Omental fat pad (tissue), 4 donors: ENCODE data around the gene EVI5. TPM values are rescaled to one million over a fixed set of nuclear protein-coding genes. Genes with fewer than 3 reads are reported as not detected.
"Not testable (repeated sequence)": the region's sequence is repeated elsewhere in the genome, so short reads cannot be mapped to it uniquely, and the experiment has no call there.

ENCODE experiments used
- ATAC-seq: fragments of 150-250 bp; one replicate; pipeline ENCODE4 v1.9.1; 2016; ENCODE audit warnings: mild to moderate bottlenecking, moderate library complexity; ENCODE audit not compliant: low FRiP score
- DNase-seq: peaks from one replicate; pipeline ENCODE4 v3.0.0-alpha.2; 2019; ENCODE audit warnings: low spot score
- total RNA-seq, 4 donors: library from RNA; depleted of rRNA; stranded (reverse); fragments of >200 nt; gene quantifications; one replicate each; pipeline ENCODE4 v1.1.0, GENCODE V29; 2016
- TF ChIP-seq, protein P1 (sequence below), 3 donors: fragments of 450-650 bp; IDR thresholded peaks; one replicate each; pipeline ENCODE4 v1.5.1; 2016 to 2017; ENCODE audit warnings: antibody characterized with exemption in 3 of 3, mild to moderate bottlenecking in 3 of 3, moderate library complexity in 2 of 3

EVI5 gene
- total RNA-seq, 4 donors from 2014 or later: 25.9 to 38.3 (median 30.7) TPM

DNA sequence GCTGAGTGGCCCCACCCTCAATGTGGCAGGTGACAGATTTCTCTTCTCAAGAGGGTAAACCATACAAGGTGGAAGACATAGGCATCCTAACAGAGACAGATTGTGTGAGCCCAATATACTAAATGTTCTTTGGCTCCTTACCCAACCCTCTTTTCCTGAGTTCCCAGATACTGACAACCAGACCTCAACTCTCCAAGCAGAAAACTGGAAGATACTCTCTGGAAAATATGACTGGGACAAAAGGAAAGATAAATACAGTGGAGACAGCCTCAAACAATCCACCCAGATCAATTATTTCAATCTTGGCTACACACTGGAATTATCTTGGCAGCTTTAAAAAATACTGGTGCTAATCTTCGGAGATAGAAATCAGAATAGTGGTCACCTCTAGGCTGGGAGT, 6.5 kb downstream of the EVI5 start:
- TF ChIP-seq, protein P1, sequence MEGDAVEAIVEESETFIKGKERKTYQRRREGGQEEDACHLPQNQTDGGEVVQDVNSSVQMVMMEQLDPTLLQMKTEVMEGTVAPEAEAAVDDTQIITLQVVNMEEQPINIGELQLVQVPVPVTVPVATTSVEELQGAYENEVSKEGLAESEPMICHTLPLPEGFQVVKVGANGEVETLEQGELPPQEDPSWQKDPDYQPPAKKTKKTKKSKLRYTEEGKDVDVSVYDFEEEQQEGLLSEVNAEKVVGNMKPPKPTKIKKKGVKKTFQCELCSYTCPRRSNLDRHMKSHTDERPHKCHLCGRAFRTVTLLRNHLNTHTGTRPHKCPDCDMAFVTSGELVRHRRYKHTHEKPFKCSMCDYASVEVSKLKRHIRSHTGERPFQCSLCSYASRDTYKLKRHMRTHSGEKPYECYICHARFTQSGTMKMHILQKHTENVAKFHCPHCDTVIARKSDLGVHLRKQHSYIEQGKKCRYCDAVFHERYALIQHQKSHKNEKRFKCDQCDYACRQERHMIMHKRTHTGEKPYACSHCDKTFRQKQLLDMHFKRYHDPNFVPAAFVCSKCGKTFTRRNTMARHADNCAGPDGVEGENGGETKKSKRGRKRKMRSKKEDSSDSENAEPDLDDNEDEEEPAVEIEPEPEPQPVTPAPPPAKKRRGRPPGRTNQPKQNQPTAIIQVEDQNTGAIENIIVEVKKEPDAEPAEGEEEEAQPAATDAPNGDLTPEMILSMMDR (IDR thresholded peaks at IDR 0.05): no peak
- DNase-seq: no peak
- no peak for ATAC-seq

DNA sequence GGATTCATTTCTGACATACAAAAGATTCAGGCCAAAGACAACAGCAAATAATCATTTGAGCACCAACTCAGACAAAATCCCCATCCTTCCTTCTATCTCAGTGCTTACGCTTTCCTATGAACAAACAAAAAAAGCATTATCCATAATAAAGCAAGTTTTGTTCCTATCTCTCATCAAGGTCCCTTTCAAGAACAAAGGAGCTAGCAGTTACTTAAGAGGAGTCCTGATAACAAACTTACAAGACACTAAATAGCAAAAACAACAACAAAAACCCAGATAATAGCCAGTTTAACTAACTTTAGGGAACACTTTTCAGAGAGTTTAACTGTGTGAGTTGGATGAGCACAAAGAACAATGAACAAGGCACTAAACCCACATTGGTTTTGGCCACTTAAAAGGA, 10.5 kb downstream of the EVI5 start:
- DNase-seq (no peak), ATAC-seq (no peak)
- TF ChIP-seq, protein P1 (IDR thresholded peaks at IDR 0.05): no peak

DNA sequence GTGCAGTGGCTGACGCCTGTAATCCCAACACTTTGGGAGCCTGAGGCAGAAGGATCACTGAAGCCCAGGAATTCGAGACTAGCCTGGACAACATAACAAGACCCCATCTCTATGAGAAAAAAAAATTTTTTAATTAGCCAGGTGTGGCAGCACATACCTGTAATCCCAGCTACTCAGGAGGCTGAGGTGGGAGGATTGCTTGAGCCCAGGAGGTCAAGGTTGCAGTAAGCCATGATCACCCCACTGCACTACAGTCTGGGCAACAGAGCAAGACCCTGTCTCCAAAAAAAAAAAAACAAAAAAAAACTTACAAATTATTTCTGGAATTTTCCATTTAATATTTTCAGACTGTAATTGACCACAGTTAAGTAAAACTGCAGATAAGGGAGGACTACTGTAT, 11.2 kb downstream of the EVI5 start:
- not testable (repeated sequence) for DNase-seq, ATAC-seq

DNA sequence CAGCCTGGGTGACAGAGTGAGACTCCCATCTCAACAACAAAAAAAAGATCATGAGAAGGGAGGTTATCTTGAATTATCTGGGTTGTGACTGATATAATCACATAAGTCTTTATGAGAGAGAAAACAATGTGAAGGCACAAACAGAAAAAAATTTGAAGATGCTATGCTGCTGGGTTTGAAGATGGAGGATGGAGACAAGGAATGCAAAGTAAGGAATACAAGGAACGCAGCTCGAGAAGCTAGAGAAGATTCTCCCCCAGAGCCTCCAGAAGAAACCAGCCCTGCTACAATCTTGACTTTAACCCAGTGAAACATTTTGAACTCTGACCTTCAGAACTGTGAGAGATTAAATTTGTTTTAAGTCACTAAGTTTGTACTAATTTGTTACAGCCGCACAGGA, 15.1 kb downstream of the EVI5 start:
- TF ChIP-seq, protein P1 (IDR thresholded peaks at IDR 0.05): no peak
- DNase-seq (no peak), ATAC-seq (no peak)

DNA sequence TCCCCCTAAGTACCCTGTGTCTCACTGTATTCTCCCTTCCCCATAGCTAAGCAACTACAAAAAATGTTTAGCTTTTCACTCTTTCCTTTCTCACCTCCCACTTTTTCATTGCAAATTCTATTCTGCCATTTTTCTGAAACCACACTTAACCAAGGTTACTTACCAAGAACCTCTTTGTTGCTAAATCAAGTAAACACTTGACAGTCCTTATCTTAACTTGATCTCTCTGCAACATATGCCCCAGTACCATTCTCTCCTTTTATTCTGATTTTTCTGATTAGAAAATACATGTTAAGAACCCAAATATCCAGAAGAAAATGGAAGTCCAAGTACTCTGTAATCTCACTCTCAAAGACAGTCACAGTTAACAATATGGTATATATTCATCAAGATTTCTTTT, 16.0 kb downstream of the EVI5 start:
- no peak for DNase-seq
- ATAC-seq: no peak
- TF ChIP-seq, protein P1 (IDR thresholded peaks at IDR 0.05): no peak

DNA sequence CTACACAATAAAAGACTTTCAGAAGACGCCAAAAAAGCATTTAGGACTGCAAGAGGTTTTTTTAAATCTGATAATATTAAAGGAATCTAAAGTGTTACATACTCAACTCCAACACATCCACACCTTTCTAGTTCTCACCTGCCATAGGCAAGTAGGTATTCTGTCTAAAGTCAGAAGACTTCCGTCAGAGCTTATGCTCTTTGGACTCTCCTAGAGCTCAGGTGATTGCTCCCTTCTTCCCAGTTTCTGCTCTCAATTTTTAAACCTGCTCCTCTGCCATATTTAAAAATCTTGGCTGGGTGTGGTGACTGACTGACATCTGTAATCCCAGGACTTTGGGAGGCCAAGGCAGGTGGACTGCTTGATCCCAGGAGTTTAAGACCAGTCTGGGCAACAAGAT, 16.6 kb downstream of the EVI5 start:
- DNase-seq (no peak), ATAC-seq (no peak)
- TF ChIP-seq, protein P1 (IDR thresholded peaks at IDR 0.05): no peak

DNA sequence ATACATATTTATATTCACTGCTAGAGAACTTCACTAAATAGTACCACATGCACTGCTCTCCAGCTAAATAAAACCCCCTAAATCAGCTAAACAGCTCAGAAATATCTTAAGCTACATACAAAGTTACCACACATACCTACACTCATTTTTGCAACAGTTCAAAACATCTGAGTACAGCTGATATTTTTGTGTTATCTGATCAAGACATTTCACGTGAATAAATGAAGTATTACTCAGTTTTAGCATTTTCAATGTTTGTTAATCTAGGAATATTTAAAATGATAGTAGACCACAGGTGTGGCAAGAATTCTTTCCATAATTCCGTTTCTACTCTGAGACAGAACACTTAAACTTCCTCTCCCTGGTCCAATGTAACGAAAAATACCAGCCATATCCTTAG, 20.8 kb downstream of the EVI5 start:
- no peak for ATAC-seq
- no peak for DNase-seq
- TF ChIP-seq, protein P1 (IDR thresholded peaks at IDR 0.05): no peak

DNA sequence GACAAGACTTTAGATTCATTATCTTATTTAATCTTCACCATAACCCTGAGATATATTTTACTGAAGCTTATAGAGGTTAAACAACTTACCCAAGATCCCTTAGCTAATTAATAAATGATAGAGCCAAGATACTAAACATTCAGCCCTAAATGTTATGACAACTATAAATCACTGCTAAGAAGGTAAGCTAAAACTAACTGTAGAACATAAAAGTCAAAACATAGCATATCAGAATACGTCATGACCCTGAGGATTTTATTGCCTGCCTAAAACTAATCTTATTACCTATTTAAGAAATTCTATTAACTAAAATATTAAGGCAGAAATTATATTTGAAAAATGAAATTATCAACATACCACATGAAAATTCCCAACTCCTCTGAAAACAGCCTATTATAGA, 22.6 kb downstream of the EVI5 start:
- ATAC-seq (no peak), DNase-seq (no peak)
- TF ChIP-seq, protein P1 (IDR thresholded peaks at IDR 0.05): no peak
